HG02588 (cell line): ENCODE data around the gene DHX8.
"Not testable (repeated sequence)": the region's sequence is repeated elsewhere in the genome, so short reads cannot be mapped to it uniquely, and the experiment has no call there.

ENCODE experiments used
- ATAC-seq: cut with Tn5 transposase; IDR thresholded peaks from one replicate; pipeline ENCODE4 v1.9.1; 2021; ENCODE audit warnings: mild to moderate bottlenecking, moderate library complexity; ENCODE audit not compliant: unreplicated experiment

The DHX8 gene

DNA sequence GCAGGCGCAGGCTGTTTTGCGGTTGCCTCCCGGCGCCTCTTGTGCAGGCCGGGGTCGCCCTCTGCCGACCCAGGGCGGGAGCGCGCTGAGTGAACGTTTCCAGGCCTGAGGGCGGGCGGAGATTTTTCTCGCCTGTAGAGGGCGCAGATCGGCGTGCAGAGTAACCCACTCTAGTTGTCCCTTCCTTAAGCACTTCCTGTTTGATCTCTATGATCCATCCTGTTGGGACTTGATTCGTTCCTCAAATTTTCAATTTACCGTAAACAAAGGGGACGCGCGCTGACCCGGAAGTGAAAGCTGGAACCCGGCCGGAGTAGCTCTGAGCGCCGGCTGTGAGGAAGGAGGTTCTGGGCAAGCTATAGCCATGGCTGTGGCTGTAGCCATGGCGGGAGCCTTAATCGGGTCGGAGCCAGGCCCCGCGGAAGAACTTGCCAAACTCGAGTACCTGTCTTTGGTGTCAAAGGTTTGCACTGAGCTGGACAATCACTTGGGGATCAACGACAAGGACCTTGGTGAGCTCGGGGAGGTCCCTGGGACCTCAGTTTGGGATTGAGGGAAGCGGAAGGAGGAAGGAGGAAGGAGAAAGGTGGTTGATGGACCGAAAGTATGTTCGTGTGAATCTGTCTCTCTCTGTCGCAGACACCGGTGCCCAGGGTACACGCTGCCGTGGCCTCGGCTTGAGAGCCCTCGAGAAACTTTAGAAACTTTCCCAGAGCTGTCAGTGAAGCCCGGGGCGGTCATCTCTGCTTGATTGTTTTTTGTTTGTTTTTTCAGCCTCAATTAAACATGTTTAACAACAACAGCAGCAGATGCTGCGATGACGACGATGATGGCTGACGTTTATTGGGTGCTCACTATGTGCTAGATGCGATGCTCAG lies at the start of gene DHX8:
DHX8 (plus strand) TSS at position 302 of the 878 bp plus-strand sequence; CDS start at position 365, 63 bp downstream.
- ATAC-seq: peak; percentile 87

DNA sequence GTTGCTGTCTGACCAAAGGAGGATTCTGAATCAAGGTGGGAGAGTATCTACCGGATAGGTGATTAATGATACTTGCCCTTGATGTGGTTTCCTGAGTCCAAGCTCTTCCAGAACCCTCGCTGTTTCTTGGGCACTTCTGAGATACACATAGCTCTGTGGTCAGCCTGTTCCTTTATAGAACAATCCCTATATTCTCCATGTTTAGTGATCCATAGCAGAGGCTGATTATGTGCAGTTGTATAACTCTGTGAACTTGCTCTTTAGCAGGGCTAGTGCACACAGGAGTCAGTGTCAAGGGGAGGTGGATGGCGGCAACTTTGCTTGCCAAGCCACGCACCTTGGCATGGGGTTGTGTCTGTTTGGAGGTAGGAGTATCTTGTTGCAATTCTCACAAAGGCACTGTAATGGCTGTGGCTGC lies 48.9 kb upstream of the DHX8 start:
- ATAC-seq: no peak

DNA sequence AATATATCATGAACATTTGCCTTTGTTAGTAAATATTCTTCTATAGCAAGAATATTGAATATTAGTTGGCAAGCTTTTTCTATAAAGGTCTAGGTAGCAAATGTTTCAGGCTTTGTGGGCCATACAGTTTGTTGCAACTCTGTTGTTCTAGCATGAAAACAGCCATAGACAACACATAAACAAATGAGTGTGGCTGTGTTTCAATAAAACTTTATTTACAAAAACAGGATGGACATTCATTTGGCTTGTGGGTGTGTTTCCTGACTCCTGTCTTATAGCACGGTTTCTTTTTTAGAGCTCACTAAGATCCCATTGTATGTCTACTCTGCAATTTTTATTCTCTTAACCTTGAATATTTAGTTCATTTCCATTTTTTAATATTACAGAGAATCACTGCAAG lies 46.0 kb upstream of the DHX8 start:
- no peak for ATAC-seq

DNA sequence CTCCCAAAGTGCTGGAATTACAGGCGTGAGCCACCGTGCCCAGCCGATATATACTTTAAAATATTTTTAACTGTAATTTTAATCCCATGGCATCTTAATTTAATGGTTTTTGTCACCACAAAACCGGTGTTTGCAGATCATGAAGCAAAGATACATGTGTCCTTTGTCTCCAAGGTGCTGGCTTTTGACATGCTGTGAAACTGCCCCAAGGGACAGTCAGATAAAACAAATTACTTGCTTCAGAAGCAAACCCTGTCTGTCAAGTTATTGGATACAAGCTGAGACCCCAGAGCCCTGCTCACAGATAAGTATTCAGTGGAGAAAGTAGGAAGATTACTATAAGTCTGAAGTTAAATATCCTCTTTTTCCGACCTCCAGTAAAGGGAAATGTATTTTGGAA lies 45.1 kb upstream of the DHX8 start:
- no peak for ATAC-seq

DNA sequence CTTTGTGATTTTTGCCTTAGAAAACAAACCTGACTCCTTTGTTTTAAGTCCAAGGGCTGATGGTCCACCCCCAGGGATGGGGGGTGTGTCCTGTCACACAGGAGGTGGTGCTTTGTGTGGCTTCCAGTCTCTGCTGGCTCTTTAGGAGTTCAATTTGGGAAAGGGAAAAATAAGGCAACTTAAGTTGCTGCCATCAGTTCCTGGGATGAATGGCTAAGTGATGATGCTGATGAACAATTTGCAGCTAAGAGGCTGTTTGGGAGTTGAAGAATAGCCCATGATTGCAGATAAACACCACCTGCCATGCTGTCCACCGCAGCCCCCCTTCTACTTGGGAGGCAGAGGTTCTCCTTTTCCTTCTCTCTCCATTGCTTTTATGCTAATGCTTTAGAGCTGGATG lies 44.7 kb upstream of the DHX8 start:
- no peak for ATAC-seq

DNA sequence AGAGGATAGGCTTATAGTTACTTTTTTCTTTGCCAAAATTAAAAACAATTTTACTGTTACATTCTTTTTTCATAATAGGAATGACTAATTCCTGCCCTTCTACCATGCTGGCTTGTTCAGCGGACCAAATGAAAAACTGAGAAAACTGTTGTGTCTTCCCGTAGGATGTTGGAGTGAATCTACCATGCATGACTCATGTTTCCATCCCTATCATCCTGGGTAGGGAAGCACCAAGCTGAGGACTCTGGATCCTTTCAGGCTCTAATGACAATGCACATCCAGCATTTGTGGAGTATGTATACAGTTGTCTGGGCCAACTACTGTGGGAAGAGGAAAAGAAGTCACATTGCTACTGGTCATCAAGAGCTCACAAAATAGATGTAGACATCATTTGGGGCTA lies 41.1 kb upstream of the DHX8 start:
- ATAC-seq: no peak

DNA sequence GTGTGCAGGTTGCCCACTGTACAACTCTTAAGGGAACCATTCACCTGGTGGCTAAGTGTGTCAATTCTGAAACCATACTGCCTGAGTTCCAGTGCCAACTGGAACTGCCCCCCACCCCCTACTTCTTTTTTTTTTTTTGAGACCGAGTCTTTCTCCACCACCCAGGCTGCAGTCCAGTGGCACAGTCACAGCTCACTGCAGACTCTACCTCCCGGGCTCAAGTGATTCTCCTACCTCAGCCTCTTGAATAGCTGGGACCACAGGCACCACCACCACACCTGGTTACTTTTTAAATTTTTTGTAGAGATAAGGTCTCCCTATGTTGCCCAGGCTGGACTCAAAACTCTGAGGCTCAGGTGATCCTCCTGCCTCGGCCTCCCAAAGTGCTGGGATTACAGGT lies 40.4 kb upstream of the DHX8 start:
- ATAC-seq: no peak

DNA sequence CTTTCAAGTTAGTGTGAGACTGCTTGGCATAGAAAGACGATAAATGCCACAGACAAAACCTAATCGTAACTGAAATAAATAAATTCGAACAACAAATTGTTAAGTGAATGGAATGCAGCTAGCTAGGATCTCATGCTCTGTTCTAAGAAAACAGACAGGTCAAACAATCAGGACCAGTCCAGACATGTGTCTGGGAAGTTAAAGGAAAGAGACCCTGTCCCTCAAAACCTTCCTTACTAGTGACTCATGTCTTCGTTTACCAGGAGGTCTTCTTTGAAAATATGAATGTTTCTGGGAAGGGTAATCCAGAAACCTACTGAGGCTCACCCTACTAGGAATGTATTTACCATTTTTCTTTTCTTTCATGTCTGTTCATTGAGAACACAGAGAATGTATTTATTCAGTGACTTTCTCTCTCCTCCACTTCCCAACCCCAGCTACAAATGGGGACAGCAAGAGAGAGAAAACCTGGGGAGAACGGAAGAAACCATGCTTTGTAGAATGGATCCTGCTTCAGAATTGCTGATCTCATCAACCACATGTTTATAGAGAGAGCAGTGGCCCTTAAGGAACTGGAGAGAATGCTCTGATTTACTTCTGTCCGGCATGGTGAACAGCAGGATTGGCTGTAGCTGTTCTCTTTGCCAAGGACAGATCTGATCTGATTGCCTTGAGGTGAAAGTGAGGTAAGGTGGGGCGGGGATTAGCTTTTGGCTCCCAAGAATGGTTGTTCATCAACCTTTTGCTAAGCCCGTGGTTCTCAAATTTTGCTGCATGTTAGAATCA lies 39.4 kb upstream of the DHX8 start:
- ATAC-seq: no peak

DNA sequence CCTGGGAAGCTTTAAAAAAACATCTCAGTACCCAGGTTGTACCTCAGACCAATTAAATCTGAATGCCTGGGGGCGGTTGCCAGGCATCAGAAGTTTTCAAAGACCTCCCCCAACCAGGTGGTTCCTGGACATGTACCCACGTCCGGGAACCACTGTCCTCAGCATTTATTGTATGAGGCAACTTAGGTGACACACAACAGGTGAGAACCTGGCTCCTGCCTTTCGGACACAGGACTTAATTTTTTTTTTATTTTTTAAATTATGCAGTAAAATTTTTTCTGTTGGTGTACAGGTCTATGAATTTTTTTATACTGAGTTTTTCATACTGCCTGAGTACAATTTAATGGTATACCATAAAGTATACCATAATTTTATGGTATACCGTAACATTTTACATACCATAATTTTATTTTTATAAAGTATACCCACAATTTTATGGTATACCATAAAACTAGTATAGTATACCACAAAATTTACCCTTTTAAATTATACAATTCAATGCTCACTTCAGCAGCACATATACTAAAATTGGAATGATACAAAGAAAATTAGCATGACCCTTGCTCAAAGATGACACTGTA lies 38.7 kb upstream of the DHX8 start:
- no peak for ATAC-seq

DNA sequence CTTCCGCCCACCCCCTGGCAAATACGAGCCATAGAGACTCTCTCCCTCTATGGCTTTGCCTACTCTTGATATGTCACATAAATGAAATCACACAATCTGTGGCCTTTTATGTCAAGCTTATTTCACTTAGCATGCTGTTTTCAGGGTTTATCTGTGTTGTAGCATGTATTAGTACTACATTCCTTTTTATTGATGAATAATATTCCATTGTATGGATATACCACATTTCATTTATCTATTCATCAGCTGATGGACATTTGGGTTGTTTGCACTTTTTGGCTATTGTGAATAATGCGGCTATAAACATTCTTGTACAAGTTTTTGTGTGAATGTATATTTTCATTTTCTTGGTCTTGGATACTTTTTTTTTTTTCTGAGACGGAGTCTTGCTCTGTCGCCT lies 37.0 kb upstream of the DHX8 start:
- no peak for ATAC-seq

DNA sequence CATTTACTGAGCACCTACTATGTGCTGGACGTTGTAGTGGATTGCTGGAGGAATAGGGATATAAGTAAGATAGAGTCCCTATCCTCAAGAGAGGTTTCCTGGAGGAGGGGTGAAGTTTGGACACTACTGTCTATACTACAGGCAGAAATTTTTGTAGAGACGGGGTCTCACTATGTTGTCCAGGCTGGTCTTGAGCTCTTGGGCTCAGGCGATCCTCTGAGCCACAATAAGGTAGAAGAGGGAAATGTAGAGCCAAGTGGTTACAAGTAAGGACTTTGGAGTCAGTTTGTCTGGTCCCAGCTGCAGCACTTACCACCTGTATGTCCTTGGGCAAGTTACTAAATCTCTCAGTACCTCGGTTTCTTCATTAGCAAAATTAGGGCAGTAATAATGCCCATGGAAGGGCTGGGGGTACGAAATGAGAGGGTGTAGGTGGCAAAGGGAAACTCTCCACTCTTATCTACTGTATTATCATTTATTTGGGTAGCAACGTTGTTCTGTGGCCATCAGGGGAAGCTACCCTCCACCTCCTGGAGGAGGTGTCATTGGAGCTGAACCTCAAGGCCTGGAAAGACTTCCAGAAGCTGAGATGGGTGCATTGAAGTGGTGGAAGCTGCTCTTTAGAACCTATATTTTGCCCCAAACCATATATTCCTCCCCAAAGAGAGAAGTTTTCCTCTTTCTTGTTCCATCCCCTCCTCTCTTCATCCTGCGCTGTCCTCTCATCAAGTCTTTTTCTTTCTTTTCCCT lies 34.9 kb upstream of the DHX8 start:
- ATAC-seq: no peak

DNA sequence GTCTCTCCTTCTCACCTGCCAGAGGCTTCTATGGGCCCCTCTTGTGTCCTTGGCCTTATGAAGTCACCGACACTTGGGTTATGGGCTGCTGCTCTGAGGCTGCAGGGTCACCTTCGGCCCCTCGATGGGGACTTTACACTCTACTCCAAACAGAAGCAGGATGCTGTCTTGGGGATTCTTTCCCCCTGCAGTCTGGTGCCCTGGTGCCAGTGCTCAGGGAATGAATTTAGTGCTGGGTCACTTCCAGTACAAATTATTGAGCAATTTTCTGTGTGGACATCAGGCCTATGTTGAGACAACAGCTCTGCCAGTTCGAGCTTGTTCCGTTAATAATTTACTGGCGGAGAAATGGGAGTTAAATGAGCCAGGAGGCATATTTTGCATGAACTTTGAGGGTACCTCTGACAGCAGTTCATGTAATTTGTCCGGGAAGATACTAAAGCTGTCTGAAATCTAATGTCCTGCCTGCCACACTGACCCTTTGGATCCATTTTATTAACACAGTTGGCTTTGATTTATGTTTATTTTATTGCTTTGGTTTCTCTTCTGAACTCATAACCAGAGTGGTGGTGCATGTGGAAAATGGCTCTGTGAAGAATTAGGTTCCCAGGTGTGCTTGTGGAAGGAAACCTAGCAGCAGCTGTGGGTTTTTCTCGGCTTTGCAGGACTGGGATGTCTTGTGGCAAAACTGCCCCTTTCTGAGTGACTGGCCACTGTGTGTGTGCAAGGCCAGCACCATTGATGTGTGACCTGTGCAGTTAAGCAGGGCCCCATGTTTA lies 34.1 kb upstream of the DHX8 start:
- ATAC-seq: no peak

DNA sequence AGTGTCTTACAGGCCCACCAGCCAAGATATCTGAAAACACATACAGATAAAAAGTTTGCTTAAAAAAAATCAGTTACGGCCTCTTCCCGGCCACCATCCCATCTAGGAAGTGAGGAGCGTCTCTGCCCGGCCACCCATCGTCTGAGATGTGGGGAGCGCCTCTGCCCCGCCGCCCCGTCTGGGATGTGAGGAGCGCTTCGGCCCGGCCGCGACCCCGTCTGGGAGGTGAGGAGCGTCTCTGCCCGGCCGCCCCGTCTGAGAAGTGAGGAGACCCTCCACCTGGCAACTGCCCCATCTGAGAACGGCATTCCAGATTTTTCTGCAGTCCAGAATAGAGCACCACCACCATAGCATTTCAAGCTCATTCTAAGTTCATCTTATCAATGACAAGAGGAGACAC lies 33.0 kb upstream of the DHX8 start:
- ATAC-seq: not testable (repeated sequence)

DNA sequence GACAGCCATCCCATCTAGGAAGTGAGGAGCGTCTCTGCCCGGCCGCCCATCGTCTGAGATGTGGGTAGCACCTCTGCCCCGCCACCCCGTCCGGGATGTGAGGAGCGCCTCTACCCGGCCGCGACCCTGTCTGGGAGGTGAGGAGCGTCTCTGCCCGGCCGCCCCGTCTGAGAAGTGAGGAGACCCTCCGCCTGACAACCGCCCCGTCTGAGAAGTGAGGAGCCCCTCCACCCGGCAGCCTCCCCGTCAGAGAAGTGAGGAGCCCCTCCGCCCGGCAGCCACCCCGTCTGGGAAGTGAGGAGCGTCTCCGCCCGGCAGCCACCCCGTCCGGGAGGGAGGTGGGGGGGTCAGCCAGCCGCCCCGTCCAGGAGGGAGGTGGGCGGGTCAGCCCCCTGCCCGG lies 32.0 kb upstream of the DHX8 start:
- ATAC-seq: not testable (repeated sequence)

DNA sequence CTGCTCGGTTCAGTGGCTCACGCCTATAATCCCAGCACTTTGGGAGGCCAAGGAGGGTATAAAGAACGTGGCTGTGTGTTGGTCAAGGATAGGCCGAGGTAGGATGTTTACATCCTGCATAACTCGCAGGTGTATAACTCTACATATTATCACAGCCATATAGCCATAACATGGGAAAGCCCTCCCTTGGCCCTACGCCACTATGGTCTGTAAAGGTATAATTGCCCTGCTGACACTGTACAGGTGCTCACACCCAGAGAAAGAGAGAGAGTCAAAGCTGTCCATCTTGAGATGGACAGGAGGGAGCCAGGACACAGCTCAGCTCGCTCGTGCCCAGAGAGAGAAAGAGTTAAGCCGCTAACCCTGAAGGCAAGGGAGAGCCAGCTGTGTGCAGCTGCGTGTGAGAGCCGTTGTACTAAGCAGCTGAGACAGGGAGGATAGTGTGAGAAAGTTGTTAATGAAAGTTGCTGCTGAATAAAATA lies 30.4 kb upstream of the DHX8 start:
- ATAC-seq: no peak

DNA sequence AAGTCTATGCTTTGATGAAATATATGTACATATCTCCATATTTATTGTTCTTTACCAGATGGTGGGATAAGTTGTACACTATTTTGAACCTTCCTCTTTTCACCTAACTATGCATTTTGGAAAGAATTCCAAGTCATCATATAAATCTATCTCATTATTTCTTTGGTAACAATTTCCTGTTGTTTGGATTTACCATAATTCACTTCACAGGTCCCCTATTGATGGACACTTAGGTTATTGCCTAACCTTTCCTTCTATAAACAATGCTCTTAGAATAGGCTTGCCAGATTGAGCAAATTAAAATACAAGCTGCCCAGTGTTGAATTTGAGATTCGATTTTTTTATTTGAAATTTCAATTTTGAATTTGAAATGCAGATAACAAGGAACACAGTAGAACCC lies 28.9 kb upstream of the DHX8 start:
- no peak for ATAC-seq

DNA sequence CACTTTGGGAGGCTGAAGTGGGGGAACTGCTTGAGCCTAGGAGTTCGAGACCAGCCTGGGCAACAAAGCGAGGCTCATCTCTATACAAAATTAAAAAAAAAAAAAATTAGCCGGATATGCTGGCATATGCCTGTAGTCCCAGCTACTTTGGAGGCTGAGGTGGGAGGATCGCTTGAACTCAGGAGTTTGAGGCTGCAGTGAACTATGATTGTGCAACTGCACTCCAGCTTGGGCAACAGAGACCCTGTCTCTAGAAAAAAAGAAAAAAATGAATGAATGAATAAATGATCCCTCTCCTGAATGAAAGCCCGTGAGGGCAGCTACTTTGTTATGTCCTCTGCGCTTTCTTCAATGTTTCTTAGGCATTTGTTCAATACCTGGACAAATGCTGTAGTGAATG lies 27.7 kb upstream of the DHX8 start:
- ATAC-seq: no peak

DNA sequence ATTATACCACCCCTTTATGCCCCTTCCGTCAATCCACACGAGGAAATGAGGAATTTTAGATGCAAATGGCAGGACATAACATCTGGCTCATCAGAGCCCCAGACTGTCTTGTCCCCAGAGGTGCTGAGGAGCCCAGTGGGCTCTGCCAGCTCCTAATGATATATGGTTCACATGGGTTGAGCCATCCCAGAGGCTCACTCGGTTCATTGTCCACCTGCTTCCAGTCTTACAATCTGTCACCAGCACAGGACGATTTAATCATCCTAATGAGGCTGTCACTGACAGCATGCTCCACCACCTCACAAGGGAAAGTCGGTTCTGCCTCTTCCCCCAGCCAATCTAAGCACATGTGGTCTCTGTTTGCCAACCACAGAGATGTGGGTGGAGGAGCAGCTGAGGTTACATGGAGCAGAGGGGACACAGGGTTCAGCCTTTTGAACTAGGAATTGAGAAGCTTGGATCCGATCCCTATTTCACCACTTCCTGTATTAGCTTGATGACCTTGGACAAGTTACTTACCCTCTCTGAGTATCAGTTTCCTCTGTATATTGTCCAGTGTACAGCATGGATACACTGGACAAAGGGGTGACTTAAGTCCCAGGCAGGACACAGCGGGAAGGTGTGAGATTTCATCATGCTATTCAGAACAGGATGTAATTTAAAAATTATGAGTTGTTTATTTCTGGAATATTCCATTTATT lies 27.0 kb upstream of the DHX8 start:
- ATAC-seq: no peak

DNA sequence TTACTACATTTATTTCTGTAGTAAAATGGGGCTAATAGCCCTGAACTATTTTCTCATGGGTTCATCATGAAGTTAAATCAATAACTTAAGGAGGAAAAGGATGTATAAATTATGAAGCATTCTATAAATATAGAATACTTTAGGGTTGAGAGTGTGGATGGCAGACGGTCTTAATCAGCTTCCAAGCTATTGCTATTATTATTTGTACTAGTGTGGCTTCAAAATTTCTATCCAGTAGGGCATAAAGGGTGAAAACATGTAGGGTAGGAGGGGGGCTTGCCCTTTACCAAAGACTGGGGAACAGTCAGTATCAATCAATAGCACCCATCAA lies 26.4 kb upstream of the DHX8 start:
- ATAC-seq: no peak

DNA sequence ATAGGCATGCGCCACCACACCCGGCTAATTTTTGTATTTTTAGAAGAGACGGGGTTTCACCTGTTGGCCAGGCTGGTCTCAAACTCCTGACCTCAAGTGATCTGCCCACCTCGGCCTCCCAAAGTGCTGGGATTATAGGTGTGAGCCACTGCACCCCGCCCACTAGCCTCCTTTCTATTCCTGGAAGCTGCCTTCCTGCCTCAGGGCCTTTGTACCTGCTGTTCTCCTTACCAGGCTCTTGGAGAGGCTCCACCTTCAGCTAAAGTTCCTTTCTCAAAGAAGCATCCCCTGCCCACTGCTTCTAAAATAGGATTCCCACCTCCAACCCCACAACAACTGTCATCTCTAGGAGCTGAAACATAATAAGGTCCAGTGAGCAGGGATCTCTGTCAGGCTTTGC lies 23.9 kb upstream of the DHX8 start:
- not testable (repeated sequence) for ATAC-seq
